ENCODE results near the gene ARHGAP9. TPM values are rescaled to one million over a fixed set of nuclear protein-coding genes. Genes with fewer than 3 reads are reported as not detected.

Gene ARHGAP9
- not detected in 2 replicates for total RNA-seq

DNA sequence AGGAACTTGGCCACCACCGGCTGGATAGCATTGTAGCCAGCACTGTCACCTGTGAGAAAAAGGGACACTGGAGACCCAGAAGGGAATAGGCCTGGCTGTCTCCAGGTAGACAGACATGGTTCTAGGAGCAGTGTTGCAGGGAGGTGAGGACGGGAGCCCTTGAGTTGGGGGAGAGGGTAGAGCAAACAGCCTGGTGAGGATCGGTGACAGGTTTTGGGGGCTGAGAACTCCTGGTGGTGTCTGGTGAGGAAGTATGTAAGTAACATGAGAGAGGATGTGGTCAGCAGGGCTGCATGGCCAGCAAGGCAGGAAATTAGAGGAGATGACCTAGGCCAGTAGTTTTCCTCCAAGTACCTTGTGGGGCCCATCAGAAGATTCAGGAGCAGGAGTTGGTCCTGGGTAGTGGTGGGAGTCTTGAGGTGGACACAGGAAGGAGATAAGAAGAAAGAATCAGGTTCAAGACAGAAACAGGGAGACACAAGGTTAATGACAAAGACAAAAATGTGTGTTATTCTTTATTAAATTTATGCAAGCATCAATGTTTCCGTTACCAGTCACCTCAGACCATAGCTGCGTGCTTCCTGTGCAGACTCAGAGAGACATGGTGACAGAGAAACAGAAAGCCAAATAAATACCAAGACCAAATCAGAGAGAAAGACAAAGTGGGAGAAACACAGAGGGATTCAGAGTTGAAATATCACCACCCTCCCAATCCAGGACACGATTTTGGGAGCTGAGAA is at the start of gene ARHGAP9:
Gene ARHGAP9 (minus strand): TSS at position 491 of the 740 bp plus-strand sequence. CDS start 460 bp downstream, at position 31.

DNA sequence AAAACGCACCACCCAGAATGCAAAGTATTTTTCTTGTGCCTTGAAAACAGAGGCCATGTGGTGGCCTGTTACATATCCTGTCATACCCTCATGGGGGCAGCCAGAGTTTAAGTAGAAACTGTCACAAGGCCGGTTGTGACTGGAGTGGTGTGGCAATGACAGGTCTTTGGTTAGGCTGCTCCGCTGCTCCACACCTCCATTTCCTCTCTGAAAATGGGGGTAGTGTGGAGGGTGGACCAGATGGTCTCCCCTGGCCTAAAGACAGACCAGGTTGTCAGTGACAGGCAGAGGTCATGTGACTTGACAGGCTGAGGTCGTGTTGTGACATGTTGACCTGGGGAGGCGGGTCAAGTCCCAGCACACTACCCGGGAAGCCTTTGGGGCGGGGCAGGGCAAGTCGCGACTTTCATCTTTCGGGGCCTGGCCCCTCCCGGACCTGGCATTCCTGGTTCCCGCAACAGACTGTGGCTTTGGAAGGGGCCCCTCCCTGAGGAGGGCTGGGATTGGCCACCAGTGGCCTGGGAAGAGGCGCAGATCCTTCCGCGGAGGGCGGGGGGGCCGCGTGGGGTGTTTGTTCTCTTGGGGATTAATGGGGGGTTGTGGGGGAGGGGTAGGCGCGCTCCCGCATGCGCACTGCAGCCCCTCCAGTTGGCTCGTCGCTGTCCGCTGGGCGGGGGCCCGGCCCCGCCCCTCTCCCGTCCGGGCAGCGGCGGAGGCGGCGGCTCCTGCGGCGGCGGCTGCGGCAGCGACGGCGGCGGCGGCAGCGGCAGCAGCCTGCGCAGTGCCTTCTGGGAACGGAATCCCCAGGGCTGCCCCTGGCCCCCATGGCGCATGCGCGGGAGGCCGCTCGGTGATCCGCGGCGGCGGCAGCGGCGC is 42.6 kb upstream of the ARHGAP9 start, which contains the start of gene MBD6:
Gene MBD6 (plus strand): TSS at position 814 of the 876 bp plus-strand sequence. CDS start 1,480 bp downstream, outside the sequence.

DNA sequence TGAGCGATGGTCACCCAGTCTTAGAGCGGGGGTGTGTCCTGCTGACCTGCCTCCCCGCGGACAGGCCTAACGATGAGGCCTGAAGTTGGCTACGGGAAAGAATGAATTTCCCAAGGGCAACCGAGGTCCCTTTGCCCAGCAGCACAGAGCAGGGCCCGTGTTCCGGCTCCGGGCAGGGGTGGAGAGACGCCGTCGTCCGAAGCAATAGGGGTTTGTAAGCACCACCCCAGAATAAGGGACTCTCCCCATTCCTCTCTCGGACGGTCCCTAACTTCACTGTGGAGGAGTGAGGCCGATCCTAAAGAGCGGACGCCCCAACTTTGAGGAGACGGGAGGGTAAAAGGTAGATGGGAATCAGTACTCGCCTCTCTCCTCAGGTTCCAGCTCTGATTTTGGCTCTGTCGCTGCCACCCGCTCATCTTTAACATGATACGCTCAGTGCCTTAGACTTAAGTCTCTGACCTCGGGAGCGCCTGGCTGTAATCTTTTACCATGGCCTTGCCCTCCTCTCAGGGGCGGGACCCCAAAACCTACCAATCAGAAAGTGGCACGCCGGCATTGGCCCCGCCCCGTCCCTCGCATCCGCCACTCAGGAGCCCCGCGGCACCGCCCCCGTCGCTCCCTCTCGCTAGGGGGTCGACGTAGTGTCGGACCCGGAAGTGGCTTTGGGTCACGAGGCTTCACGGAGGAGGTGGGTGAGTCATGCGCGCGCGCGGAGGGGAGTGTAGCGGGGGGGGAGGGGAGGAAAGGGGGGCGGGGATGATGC is 40.6 kb upstream of the ARHGAP9 start, which contains the start of gene DDIT3:
Gene DDIT3 (minus strand): TSS at position 462 of the 766 bp plus-strand sequence. CDS start 3,108 bp downstream, outside the sequence.

DNA sequence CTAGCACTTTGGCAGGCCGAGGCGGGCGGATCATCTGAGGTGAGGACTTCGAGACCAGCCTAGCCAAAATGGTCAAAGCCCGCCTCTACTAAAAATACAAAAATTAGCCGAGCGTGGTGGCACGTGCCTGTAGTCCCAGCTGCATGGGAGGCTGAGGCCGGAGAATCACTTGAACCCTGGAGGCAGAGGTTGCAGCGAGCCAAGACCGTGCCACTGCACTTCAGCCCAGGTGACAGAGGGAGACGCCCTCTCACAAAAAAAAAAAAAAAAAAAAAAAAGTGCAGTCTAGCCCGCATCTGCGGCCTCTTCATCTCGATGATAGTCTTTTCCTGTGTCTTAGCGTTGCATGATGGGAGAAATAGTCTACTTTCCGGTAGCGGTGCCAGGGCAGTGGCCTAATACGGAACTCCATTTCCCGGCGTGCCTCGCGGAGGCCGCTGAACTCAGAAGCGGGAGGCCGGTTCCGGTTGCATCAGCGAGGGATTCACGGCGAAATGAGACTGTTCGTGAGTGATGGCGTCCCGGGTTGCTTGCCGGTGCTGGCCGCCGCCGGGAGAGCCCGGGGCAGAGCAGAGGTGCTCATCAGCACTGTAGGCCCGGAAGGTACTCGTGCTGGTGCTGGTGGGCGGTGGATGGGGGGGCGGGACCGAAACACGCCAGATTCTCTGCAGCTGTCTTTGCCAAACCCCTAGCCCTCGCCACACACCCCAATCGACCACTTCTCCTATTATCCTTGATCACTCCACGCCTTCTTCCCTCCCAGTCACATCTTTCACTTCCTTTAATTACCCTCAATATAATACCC is 8.1 kb upstream of the ARHGAP9 start, which contains the start of gene MARS1:
Gene MARS1 (plus strand): TSS at position 472 of the 805 bp plus-strand sequence. CDS start 23 bp downstream, at position 495.

DNA sequence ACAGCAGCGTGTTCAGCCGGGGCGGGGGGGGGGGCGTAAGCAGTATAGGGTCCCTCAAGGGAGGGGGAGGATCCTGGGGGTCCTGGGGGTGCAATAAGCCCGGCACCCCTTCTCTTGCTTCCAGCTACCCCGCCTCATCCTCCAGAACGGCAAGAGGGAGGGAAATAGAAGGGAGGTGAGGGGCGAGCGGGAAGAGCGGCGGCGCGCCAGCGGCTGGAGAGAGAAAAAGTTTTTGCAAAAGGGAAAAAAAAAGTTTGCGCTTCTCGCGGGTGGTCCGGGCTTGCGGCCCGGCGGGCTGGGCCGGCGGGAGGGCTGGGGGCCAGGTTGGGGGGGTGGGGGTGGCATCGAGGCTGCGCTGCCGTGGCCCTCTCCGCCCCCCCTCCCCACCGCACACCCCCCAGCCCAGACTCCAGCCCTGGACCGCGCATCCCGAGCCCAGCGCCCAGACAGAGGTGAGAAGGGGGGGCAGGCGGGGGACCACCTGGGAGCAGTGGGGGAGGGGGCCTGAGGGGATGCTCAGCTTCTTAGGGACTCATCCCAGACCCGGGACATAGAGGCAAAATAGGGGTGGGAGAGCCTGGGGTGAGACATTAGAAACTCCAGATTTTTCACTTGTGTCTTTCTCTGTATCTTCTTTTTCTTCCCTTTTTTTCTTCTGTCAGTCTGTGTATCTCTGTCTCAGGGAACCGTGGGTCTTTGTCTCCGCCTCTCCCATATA is 19.8 kb downstream of the ARHGAP9 start, which contains the start of gene GLI1:
Gene GLI1 (plus strand): TSS at position 36 of the 718 bp plus-strand sequence. CDS start 3,907 bp downstream, outside the sequence.

DNA sequence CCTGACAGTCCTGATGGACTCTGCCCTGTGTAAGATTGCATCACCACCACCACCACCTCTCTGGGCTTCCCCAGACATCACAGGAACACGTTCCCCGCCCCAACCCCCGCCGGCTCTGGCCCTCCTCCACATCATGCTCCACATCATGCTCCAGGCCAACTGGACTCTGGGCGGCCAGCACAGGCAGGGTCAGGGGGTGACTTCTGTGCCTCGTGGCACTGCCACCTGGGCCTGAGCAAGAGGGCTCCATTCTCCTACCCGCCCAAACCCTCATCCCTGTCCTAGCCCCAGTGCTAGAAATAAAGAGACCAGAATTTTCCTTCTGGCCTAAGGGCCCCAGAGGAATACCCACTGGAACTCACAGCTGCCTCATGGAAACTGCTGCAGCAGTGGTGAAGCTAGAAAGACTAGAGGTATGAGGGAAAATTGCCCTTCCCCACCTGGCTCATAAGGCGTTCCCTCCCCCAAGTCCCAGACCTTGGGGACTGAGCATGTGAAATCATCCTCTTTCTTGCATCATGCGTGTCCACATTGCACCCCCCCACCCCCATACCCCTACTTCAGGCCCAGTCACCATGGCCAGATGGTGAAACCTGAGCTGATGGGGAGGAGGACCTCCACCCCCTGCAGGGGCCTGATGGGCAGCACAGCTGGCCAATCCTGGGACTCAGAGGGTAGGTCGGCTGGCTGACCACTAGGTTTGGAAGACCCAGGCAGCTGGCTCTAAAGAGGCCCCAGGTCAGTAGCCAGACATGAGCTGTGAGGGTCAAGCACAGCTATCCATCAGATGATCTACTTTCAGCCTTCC is 24.9 kb downstream of the ARHGAP9 start, which contains the start of gene INHBE:
Gene INHBE (plus strand): TSS at position 742 of the 808 bp plus-strand sequence. CDS start 230 bp downstream, outside the sequence.

DNA sequence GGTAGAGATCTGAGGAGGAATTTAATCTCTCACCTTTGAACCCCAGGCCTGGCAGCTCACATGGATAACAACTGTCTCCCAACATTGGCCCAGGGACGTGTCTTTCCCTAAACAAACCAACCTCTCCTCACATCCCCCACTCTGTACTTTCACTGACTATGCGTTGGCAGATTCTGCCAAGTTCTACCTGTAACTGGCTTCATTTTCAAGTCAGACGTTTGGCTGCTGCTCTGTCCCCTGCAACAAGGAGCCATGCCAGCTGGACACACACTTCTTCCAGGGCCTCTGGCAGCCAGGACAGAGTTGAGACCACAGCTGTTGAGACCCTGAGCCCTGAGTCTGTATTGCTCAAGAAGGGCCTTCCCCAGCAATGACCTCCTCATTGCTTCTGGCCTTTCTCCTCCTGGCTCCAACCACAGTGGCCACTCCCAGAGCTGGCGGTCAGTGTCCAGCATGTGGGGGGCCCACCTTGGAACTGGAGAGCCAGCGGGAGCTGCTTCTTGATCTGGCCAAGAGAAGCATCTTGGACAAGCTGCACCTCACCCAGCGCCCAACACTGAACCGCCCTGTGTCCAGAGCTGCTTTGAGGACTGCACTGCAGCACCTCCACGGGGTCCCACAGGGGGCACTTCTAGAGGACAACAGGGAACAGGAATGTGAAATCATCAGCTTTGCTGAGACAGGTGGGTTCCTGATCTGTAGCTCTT is 45.0 kb downstream of the ARHGAP9 start, which contains the start of gene INHBC:
Gene INHBC (plus strand): TSS at position 268 of the 707 bp plus-strand sequence. CDS start 103 bp downstream, at position 371.

DNA sequence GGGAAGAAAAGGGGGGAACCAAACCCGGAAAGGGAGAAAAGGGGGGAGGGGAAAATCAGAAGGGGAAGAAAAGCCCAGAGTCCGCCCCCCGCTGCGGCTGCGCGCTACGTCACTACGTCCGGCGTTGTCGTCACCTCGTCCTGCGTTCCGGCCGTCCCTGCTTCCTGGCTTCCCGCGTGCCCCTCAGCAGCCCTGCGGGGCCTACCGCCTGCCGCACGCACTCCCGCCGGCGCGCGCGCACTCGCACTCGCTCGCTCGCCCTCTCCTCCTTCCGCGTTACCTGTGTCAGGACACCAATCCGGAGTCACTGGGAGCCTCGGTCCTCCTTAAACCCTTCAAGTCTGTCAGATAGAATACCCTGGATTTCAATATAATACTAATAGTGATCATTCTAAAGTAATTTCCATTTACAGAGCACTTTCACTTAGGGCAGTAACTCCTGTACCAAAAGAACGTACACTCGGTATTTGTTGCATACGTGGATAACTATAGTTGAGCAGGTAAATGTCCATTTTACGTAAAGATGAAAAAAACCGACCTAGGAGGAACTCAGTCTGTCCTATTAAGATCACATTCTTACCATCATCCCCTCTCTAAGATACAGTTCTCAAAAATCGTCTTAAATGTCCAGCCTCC is 48.6 kb downstream of the ARHGAP9 start, which contains the start of gene R3HDM2:
Gene R3HDM2 (minus strand): TSS at position 113 of the 636 bp plus-strand sequence. CDS start 120,615 bp downstream, outside the sequence.

Other genes starting within 250 kb of the ARHGAP9 start
- gene STAC3, start 228.7 kb downstream of the ARHGAP9 start, total RNA-seq: 0.20 and 3.1 TPM in 2 replicates
- gene R3HDM2, start 48.8 kb downstream of the ARHGAP9 start, total RNA-seq: 27.8 and 30.4 TPM in 2 replicates
- gene INHBC, start 45.1 kb downstream of the ARHGAP9 start, total RNA-seq: not detected in 2 replicates
- not detected in 2 replicates for gene INHBE, start 24.6 kb downstream of the ARHGAP9 start, total RNA-seq
- 0.05 TPM in 1 of 2 replicates, not detected in the other for gene GLI1, start 20.1 kb downstream of the ARHGAP9 start, total RNA-seq
- 38.9 and 58.2 TPM in 2 replicates for gene MARS1, start 8.2 kb upstream of the ARHGAP9 start, total RNA-seq
- gene DDIT3, start 40.6 kb upstream of the ARHGAP9 start, total RNA-seq: 14.0 and 19.4 TPM in 2 replicates
- 9.9 and 10.6 TPM in 2 replicates for gene MBD6, start 43.0 kb upstream of the ARHGAP9 start, total RNA-seq
- gene DCTN2, start 67.3 kb upstream of the ARHGAP9 start, total RNA-seq: 155 and 187 TPM in 2 replicates
- gene KIF5A, start 70.2 kb upstream of the ARHGAP9 start, total RNA-seq: not detected in 2 replicates
- gene PIP4K2C, start 111.3 kb upstream of the ARHGAP9 start, total RNA-seq: 10.4 and 10.9 TPM in 2 replicates
- 6.0 and 10.2 TPM in 2 replicates for gene DTX3, start 125.0 kb upstream of the ARHGAP9 start, total RNA-seq
- gene ARHGEF25, start 131.6 kb upstream of the ARHGAP9 start, total RNA-seq: 4.8 and 9.6 TPM in 2 replicates
- 0.25 and 0.29 TPM in 2 replicates for gene B4GALNT1, start 153.3 kb upstream of the ARHGAP9 start, total RNA-seq
- 248 and 369 TPM in 2 replicates for gene OS9, start 214.3 kb upstream of the ARHGAP9 start, total RNA-seq